ENCODE results near the gene DUS1L. TPM values are rescaled to one million over a fixed set of nuclear protein-coding genes. Genes with fewer than 3 reads are reported as not detected.

The DUS1L gene
- total and polyA plus RNA-seq, 2 experiments from 2014 or later: 71.9 to 160 TPM

GRCh38 chr17:82014971-82015310 lies 50.7 kb downstream of the DUS1L start:
- Histone ChIP-seq H3K27ac (no peak overlapping the region), H3K9me2 (replicated peaks; ENCODE audit: insufficient read depth) (no peaks in the 10 kb centered on the region), H3K9me3 (ENCODE audit: low read depth) (no peaks in the 10 kb centered on the region), H3K4me3 (no peak overlapping the region), H3K79me2 (no peaks in the 10 kb centered on the region), H2AFZ (no peak overlapping the region), H4K20me1 (ENCODE audit: insufficient read depth, poor library complexity, severe bottlenecking) (no peaks in the 10 kb centered on the region), H3K27me3 (no peaks in the 10 kb centered on the region), H3K36me3 (replicated peaks; ENCODE audit: insufficient read depth, low read depth) (no peaks in the 10 kb centered on the region), H3K4me1 (ENCODE audit: insufficient read depth) (peaks cover 10% of the 10 kb centered on the region), H3K4me2 (no peak overlapping the region)
- no peak for DNase-seq (ENCODE audit: low spot score)
- WGBS (ENCODE audit: low lambda C conversion rate, missing lambda C conversion rate): 93% methylated on average over 13 of the region's 13 CpGs
- TF ChIP-seq EZH2 (IDR thresholded peaks at IDR 0.05; ENCODE audit: borderline replicate concordance) (no peak), CTCF (IDR thresholded peaks at IDR 0.05; ENCODE audit: poor library complexity) (no peak), EZH2phosphoT487 (IDR thresholded peaks at IDR 0.05; ENCODE audit: low read depth, severe bottlenecking, unreplicated experiment) (no peak)

GRCh38 chr17:82014432-82014831 lies 51.2 kb downstream of the DUS1L start:
- H3K4me3 ChIP-seq: no peak overlapping the region
- no peaks in the 10 kb centered on the region for H3K9me3 ChIP-seq (ENCODE audit: low read depth)
- 93% methylated on average over 20 of the region's 23 CpGs for WGBS (ENCODE audit: low lambda C conversion rate, missing lambda C conversion rate)
- H3K36me3 ChIP-seq (replicated peaks; ENCODE audit: insufficient read depth, low read depth): no peaks in the 10 kb centered on the region
- no peaks in the 10 kb centered on the region for H3K27me3 ChIP-seq
- no peaks in the 10 kb centered on the region for H3K9me2 ChIP-seq (replicated peaks; ENCODE audit: insufficient read depth)
- no peak overlapping the region for H3K4me2 ChIP-seq
- H3K79me2 ChIP-seq: no peaks in the 10 kb centered on the region
- no peak overlapping the region for H3K27ac ChIP-seq
- no peak for DNase-seq (ENCODE audit: low spot score)
- H4K20me1 ChIP-seq (ENCODE audit: insufficient read depth, poor library complexity, severe bottlenecking): no peaks in the 10 kb centered on the region
- no peak for TF ChIP-seq CTCF (IDR thresholded peaks at IDR 0.05; ENCODE audit: poor library complexity)
- TF ChIP-seq EZH2phosphoT487 (IDR thresholded peaks at IDR 0.05; ENCODE audit: low read depth, severe bottlenecking, unreplicated experiment): no peak
- no peak for TF ChIP-seq EZH2 (IDR thresholded peaks at IDR 0.05; ENCODE audit: borderline replicate concordance)
- H2AFZ ChIP-seq: no peak overlapping the region
- peaks cover 10% of the 10 kb centered on the region for H3K4me1 ChIP-seq (ENCODE audit: insufficient read depth)

- Histone ChIP-seq H3K9me2 (replicated peaks; ENCODE audit: insufficient read depth) (no peaks in the 10 kb centered on the region), H3K4me3 (no peak overlapping the region), H3K4me1 (ENCODE audit: insufficient read depth) (peaks cover 10% of the 10 kb centered on the region), H3K9me3 (ENCODE audit: low read depth) (no peaks in the 10 kb centered on the region), H3K79me2 (no peaks in the 10 kb centered on the region), H3K27me3 (no peaks in the 10 kb centered on the region), H3K36me3 (replicated peaks; ENCODE audit: insufficient read depth, low read depth) (no peaks in the 10 kb centered on the region), H2AFZ (no peak overlapping the region), H4K20me1 (ENCODE audit: insufficient read depth, poor library complexity, severe bottlenecking) (no peaks in the 10 kb centered on the region), H3K4me2 (no peak overlapping the region), H3K27ac (peak overlapping the region; percentile 76)
- DNase-seq (ENCODE audit: low spot score): no peak
- TF ChIP-seq EZH2phosphoT487 (IDR thresholded peaks at IDR 0.05; ENCODE audit: low read depth, severe bottlenecking, unreplicated experiment): no peak
- TF ChIP-seq EZH2 (IDR thresholded peaks at IDR 0.05; ENCODE audit: borderline replicate concordance): no peak
- TF ChIP-seq CTCF (IDR thresholded peaks at IDR 0.05; ENCODE audit: poor library complexity): no peak
- whole genome bisulfite sequencing (ENCODE audit: low lambda C conversion rate, missing lambda C conversion rate): 91% methylated on average over 16 of the region's 16 CpGs
These were observed 51.8 kb downstream of the DUS1L start for GRCh38 chr17:82013772-82014321.
